HepG2 (cell line): Measurements from ENCODE around the gene FRK. TPM values are rescaled to one million over a fixed set of nuclear protein-coding genes. Genes with fewer than 3 reads are reported as not detected.

Experiments used
- HCFC1 ChIP-seq: fragments of 150-350 bp; IDR thresholded peaks from 2 replicates; pipeline ENCODE4 v1.6.1; 2014; ENCODE audit warnings: low read depth, low read length
- IKZF5 ChIP-seq: IDR thresholded peaks from 2 replicates; pipeline ENCODE4 v1.6.1; 2018; ENCODE audit warnings: missing genetic modification reagents, mild to moderate bottlenecking, missing compliant biosample characterization
- MAX ChIP-seq: IDR thresholded peaks from 2 replicates; pipeline ENCODE4 v1.6.1; 2012; ENCODE audit warnings: inconsistent platforms
- MED1 ChIP-seq: sonication (generic); formaldehyde crosslinking; IDR thresholded peaks from 2 replicates; pipeline ENCODE4 v1.4.0; 2020; ENCODE audit warnings: missing genetic modification reagents
- NFE2L2 ChIP-seq: fragments of 150-350 bp; IDR thresholded peaks from 2 replicates; pipeline ENCODE4 v1.6.1; 2014; ENCODE audit warnings: low read length
- PRDM10 ChIP-seq: sonication (generic); formaldehyde crosslinking; IDR thresholded peaks from 2 replicates; pipeline ENCODE4 v1.4.0; 2020; ENCODE audit warnings: low read depth, missing genetic modification reagents
- ZNF101 ChIP-seq: sonication (generic); formaldehyde crosslinking; IDR thresholded peaks from 2 replicates; pipeline ENCODE4 v1.4.0; 2020; ENCODE audit warnings: mild to moderate bottlenecking, low read depth, missing genetic modification reagents, borderline replicate concordance
- ZNF34 ChIP-seq: sonication (generic); formaldehyde crosslinking; IDR thresholded peaks from 2 replicates; pipeline ENCODE4 v1.4.0; 2020; ENCODE audit warnings: mild to moderate bottlenecking, missing genetic modification reagents, borderline replicate concordance
- ZNF431 ChIP-seq: sonication (generic); formaldehyde crosslinking; IDR thresholded peaks from 2 replicates; pipeline ENCODE4 v1.9.0; 2022; ENCODE audit warnings: missing genetic modification reagents, low read depth, mild to moderate bottlenecking, borderline replicate concordance
- ZNF577 ChIP-seq: sonication (generic); formaldehyde crosslinking; IDR thresholded peaks from 2 replicates; pipeline ENCODE4 v1.4.0; 2020; ENCODE audit warnings: mild to moderate bottlenecking, low read depth, missing genetic modification reagents, borderline replicate concordance
- polyA plus RNA-seq, 8 experiments: library from polyadenylated mRNA; depleted of rRNA in 3 of 8; stranded (reverse) in 7 of 8; unstranded in 1 of 8; fragments of >200 nt; fragmentation: Illumina TruSeq in 4 of 8; extraction: Trizol in 4 of 8; gene quantifications; 2 replicates each; pipeline versions ENCODE4 v1.2.1 to v1.2.3, GENCODE V29; 2011 to 2016; ENCODE audit warnings: low read depth in 4 of 8, missing spikeins in 1 of 8, mixed read lengths in 1 of 8; ENCODE audit not compliant: insufficient read depth in 1 of 8
- total RNA-seq, 5 experiments: library from RNA; depleted of rRNA; stranded (reverse); fragments of >200 nt; fragmentation: Illumina TruSeq; extraction: Trizol; gene quantifications; 2 replicates each; pipeline ENCODE4 v1.2.3, GENCODE V29; 2016; ENCODE audit warnings: low read depth in 1 of 5
- TF ChIP-seq, protein P1 (sequence below): fragments of 450-650 bp; IDR thresholded peaks from 2 replicates; pipeline ENCODE4 v1.6.1; 2017; ENCODE audit warnings: mild to moderate bottlenecking
- TF ChIP-seq, protein P2 (sequence below): sonication (generic); formaldehyde crosslinking; IDR thresholded peaks from 2 replicates; pipeline ENCODE4 v1.8.1; 2022; ENCODE audit warnings: low read depth, mild to moderate bottlenecking, missing genetic modification reagents

FRK gene
- total and polyA plus RNA-seq, 2 of the 13 experiments (the other 11 are each of a cell fraction or from before 2014, with no cell fraction given) = 1.3 to 2.9 TPM

DNA sequence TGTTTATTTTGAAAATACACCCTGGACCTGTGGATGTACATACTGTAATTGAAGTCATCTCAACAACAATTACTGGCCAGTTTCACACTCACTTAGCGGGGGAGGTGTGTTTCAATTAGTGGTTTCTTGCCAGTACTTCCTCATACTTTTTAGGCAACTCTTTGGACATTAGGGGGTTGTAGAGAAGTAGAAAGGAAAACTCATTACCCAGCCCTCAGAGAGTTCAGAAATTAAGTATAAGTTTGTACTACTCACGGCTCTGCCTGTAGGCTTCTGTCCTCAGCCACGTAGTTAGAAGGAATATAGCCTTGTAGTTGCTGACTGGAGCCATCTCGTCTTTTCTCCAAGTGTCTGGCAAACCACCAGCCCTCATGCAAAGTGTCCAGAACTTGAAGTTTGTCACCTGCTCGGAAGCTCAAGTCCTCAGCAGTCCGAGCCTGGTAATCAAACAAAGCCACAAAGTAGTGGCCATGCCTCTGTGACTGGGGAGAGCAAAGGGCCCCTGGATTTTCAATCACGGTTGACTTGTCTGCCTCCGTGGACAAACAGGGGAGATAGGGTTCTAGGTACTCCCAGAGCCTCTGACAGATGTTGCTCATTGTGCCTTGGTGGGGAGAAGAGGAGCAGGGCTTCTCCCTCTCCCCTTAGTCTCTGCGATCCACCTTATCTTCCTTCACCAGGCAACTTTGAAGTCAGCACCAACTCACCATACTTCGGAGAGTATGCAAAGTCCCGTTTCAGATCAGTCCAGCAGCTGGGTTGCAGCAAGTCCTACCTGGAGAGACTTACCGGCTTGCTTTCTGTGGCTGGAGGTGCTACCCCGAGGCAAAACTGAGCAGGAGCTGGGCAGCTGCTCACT is 749 bp downstream of the FRK start (continued):
- TF ChIP-seq ZNF101 (CRISPR knock-in tag) (no peak), MAX (no peak), HCFC1 (no peak), ZNF431 (no peak), ZNF577 (no peak), MED1 (CRISPR knock-in tag) (no peak), ZNF34 (CRISPR knock-in tag) (0 out of 2 replicates have a peak, but pooled peaks have one; percentile 70), NFE2L2 (no peak), IKZF5 (peak; percentile 26; the same call in 1 of the 2 replicates), PRDM10 (CRISPR knock-in tag) (no peak)
- TF ChIP-seq, protein P1, sequence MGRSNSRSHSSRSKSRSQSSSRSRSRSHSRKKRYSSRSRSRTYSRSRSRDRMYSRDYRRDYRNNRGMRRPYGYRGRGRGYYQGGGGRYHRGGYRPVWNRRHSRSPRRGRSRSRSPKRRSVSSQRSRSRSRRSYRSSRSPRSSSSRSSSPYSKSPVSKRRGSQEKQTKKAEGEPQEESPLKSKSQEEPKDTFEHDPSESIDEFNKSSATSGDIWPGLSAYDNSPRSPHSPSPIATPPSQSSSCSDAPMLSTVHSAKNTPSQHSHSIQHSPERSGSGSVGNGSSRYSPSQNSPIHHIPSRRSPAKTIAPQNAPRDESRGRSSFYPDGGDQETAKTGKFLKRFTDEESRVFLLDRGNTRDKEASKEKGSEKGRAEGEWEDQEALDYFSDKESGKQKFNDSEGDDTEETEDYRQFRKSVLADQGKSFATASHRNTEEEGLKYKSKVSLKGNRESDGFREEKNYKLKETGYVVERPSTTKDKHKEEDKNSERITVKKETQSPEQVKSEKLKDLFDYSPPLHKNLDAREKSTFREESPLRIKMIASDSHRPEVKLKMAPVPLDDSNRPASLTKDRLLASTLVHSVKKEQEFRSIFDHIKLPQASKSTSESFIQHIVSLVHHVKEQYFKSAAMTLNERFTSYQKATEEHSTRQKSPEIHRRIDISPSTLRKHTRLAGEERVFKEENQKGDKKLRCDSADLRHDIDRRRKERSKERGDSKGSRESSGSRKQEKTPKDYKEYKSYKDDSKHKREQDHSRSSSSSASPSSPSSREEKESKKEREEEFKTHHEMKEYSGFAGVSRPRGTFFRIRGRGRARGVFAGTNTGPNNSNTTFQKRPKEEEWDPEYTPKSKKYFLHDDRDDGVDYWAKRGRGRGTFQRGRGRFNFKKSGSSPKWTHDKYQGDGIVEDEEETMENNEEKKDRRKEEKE = no peak
- TF ChIP-seq, protein P2, sequence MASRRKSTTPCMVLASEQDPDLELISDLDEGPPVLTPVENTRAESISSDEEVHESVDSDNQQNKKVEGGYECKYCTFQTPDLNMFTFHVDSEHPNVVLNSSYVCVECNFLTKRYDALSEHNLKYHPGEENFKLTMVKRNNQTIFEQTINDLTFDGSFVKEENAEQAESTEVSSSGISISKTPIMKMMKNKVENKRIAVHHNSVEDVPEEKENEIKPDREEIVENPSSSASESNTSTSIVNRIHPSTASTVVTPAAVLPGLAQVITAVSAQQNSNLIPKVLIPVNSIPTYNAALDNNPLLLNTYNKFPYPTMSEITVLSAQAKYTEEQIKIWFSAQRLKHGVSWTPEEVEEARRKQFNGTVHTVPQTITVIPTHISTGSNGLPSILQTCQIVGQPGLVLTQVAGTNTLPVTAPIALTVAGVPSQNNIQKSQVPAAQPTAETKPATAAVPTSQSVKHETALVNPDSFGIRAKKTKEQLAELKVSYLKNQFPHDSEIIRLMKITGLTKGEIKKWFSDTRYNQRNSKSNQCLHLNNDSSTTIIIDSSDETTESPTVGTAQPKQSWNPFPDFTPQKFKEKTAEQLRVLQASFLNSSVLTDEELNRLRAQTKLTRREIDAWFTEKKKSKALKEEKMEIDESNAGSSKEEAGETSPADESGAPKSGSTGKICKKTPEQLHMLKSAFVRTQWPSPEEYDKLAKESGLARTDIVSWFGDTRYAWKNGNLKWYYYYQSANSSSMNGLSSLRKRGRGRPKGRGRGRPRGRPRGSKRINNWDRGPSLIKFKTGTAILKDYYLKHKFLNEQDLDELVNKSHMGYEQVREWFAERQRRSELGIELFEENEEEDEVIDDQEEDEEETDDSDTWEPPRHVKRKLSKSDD (CRISPR knock-in tag) = no peak
